GM21526 (cell line): ENCODE results near the gene GATA2.

Experiments
- ATAC-seq: cut with Tn5 transposase; IDR thresholded peaks from one replicate; pipeline ENCODE4 v1.9.1; 2021; ENCODE audit warnings: moderate library complexity; ENCODE audit not compliant: unreplicated experiment, low FRiP score

Gene GATA2

GRCh38 chr3:128461731-128462130 is 31.3 kb downstream of the GATA2 start:
- ATAC-seq = no peak

GRCh38 chr3:128459461-128459820 is 33.6 kb downstream of the GATA2 start:
- ATAC-seq = no peak

DNA sequence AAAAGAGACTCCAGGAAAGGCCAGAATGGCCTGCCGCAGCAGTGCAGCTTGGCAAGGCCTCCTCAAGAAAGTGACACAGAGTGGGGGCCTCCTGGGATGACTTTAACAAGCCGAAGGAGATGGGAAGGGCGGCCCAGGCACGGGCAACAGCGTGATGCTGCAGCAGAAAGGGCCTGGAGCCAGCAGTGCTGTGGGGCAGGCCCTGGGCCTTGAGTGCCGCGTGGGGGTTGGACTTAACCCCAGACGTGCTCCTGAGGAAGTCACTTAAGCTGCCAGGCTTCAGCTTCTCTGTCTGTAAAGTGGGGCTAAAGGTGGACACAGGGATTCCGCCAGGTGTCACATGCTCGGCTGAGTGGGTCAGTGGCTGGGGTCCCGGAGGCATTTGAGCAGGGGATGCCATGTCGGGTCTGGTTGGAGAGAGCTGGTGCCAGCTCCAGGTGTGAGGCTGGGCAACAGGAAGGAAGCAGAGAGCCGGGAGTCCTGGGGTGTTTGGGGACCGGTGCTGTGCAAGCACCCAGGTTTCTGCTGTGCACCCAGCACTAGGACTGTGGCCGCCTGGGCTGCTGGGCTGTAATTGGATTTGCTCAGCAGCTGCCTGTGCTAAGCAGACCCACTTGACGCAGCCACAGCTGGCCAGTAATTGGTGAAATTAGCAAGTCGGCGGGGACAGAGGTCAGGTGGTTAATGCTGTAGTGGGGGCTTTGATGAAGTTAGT is 34.1 kb downstream of the GATA2 start:
- no peak for ATAC-seq

GRCh38 chr3:128457937-128458336 is 35.1 kb downstream of the GATA2 start:
- ATAC-seq = no peak

DNA sequence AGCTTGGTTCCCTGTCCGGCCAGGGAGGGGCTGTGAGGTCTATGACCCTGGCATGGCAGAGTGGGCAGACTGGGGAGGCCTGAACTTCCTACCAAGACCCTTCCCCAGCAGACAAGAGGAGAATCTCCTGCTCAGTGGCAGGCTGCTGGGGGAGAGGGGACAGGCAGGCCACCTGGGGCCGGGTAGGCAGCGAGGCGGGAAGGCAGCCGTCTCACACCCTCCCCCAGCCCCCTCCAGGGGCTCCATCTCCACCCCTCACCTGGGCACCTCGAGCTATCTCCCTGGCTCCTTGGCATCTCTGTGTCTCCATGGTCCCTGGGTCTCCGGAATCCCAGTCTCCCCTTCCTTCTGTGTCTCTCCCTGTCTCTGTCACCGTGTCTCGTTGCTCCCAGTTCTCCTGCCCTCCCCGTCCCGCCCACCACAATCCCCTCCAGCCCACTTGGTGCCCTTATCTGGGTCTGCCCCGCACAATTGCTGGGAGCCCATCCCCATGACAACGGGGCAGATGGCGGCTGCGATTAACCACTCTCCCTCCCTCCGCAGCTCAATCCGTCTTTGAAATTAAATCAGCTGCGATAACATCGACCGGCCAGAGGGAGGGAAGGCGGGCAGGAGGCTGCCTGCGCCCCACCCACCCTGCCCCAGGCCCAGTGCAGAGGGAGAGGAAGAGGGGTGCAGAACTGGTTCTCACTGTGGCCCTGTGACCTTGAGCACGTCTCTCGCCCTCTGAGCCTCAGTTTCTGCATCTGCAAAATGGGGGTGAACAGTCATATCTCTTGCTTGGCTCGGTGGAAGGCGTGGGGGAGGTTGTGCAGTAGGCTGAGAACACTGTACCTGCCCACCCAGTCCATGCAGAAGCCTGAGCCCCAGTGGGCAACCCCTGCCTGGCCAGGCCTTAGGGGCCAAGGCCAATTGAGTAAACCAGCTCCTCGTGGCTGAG is 36.0 kb downstream of the GATA2 start:
- ATAC-seq = no peak

GRCh38 chr3:128455786-128456748 is 36.9 kb downstream of the GATA2 start:
- ATAC-seq = no peak

- no peak for ATAC-seq
Measured at GRCh38 chr3:128455116-128455515, 37.9 kb downstream of the GATA2 start.

GRCh38 chr3:128454310-128454618 is 38.7 kb downstream of the GATA2 start:
- no peak for ATAC-seq

GRCh38 chr3:128453501-128454309 is 39.3 kb downstream of the GATA2 start:
- no peak for ATAC-seq

DNA sequence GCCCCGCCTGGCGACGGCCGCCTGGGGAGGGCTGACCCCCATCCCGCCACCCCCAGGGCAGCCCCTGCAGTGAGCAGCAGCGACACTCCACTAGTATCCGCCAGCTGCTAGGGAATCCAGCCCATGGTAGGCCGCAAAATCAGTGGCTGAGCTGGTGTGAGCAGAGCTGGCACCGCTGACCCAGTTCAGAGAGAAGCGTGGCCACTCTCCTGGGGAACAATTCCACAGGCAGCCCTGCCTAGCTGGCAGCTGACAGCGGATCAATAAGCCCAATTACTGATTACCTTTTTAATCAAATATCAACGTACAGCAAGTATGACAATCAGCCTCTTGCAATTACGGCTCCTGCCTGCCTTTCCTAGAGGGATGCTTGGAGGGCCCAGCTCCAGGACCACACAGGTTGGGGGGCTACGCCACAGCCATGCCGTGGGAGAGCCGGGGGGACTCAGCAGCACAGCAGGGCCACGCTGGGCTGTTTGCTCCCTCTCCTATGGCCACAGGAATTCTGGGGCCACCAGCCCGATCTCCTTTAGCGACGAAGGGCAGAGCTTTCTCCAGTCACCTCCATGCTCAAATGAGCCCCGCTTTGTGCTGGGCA is 40.2 kb downstream of the GATA2 start:
- no peak for ATAC-seq

DNA sequence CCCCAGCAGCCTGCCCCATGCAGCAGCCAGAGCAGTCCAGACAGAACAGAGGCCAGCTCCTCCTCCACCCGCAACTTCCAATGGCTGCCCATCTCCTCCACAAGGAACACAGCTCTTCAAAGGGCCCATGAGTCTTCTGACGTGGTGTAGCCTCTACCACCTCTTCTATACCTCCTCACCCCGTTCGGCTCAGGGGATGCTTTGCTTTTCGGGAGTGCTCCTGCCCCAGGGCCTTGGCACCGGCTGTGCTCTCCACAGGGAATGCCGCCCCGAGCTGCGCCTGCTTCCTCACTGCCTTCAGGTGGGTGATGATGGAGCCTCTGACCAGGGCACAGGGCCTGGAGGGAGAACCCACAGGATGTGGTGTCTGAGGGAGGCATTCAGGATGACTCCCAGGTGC is 40.9 kb downstream of the GATA2 start:
- no peak for ATAC-seq

- ATAC-seq = no peak
Measured at GRCh38 chr3:128449111-128449638, 43.8 kb downstream of the GATA2 start.

DNA sequence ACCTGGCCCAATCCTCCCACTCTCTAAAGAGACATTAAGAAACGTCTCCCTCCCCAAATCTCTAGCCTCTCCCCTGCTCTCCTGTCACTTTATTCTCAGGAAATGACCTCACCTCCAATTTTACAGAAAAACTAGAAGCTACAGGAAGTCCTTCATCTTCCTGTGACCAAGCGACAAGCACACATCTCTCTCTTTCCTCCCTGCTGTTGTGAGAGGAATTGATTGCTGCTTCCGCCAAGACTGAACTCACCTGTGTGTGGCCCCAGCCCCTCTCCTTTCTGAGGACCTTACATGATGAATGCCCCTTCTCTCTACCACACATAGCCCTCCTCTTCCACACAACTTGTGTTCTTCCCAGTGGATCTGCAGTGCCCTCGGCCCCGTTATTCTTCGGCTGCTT is 44.5 kb downstream of the GATA2 start:
- no peak for ATAC-seq

DNA sequence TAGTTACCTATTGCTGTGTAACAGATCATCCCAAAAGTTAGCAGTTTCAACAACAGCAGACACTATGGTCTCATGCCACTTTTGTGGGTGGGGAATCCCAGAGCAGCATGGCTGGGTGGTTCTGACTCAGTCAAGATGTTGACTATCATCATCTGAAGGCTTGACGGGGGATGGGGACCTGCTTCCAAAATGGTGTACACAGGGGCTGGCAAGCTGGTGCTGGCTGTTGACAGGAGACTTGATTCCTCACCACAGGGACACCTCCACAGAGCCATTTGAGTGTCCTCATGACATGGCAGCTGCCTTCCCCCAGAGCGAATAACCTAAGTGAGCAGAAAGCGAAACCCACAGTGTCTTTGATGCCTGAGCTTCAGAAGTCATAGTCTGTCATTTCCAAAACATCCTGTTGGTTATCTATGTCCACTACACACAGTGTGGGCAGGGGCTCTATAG is 45.4 kb downstream of the GATA2 start:
- no peak for ATAC-seq

DNA sequence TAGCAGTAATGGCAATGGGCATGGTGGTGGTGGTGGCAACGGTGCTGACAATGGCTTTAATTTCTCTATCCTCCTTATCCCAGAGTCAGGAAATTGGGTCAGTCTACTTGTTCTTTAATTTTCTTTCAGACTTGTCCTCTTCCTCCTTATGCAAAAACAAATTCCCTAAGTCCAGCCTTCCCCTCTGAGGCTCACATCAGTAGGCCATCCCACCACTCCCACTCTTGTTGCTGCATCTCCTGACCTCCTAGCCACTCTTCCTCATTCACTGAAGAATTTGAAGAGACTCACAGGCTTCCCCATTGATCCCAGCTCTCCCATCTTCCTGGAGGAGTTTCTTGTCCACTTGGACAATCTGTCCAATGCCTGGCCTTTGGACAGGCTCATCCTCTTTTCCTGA is 46.2 kb downstream of the GATA2 start:
- ATAC-seq = no peak

DNA sequence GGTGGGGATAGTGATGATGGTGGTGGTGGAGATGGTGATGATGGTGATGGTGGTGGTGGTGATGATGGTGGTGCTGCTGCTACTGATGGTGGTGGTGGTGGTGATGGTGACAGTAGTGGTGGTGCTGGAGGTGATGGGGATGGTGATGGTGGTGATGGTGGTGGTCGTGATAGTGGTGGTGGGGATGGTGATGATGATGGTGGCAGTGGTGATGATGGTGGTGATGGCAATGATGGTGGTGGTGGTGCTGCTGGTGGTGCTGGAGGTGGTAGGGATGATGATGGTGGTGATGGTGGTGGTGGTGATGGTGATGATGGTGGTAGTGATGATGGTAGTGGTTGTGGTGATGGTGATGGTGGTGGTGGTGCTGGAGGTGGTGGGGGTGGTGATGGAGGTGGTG is 47.6 kb downstream of the GATA2 start:
- no peak for ATAC-seq

DNA sequence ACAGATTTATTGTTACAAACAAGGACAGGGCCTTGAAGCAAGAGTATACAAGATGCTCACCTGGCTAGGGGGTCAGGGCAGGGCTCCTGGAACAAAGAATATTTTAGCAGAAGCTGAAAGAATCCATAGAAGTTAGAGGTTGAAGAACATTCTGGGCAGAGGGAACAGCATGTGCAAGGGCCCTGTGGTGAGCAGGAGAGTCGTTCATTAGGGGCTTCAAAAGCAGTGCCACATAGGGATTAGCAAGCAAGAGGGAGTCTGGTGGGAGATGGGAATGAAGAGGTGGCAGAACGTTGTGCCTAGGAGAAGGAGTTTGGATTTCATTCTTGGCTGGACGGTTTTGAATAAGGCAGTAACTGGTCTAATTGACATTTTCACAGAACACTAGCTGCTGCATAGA is 49.2 kb downstream of the GATA2 start:
- ATAC-seq = no peak

DNA sequence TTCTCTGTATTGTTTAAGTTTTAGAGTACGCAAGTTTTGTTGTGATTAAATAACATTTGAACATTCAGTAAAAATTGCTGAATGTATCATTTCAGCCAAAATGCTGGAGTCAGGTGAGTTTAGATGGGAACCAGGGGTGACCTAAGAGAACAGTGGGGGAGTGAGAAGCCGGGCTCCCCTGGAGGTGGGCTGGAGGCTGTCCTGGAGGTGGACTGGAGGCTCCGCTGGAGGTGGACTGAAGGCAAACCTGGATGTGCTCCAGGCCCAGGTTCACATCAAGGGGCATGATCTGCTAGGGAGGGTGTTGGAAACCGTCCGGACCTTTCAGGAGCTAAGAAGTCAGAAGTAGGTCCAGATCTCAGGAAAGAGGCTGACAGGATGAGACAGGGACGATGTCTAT is 50.1 kb downstream of the GATA2 start:
- no peak for ATAC-seq

GRCh38 chr3:128442070-128442469 is 50.9 kb downstream of the GATA2 start:
- ATAC-seq = no peak
